ENCODE data around the gene SP6. TPM values are rescaled to one million over a fixed set of nuclear protein-coding genes. Genes with fewer than 3 reads are reported as not detected.

SP6 gene
- total RNA-seq, 3 donors from 2014 or later, result 2.0 to 11.6 (median 4.7) TPM

- no peak for TF ChIP-seq CTCF (IDR thresholded peaks at IDR 0.05)
- H3K9me3 ChIP-seq, result no peaks in the 10 kb centered on the region
- peaks cover 4% of the 10 kb centered on the region for H3K36me3 ChIP-seq (ENCODE audit: low read depth)
- no peak overlapping the region for H3K4me3 ChIP-seq
- ATAC-seq (no peak), DNase-seq (no peak)
- intact Hi-C loops (cut with DNase I, micrococcal nuclease), result no loop called here
- H3K4me1 ChIP-seq (ENCODE audit: low read depth), result peaks cover 17% of the 10 kb centered on the region
These were observed 44.1 kb downstream of the SP6 start for GRCh38 chr17:47806913-47807255.

- ATAC-seq (no peak), DNase-seq (no peak)
- Histone ChIP-seq H3K9me3 (no peaks in the 10 kb centered on the region), H3K4me1 (ENCODE audit: low read depth) (peaks cover 11% of the 10 kb centered on the region), H3K36me3 (ENCODE audit: low read depth) (peaks cover 4% of the 10 kb centered on the region), H3K4me3 (no peak overlapping the region)
- TF ChIP-seq CTCF (IDR thresholded peaks at IDR 0.05), result no peak
- intact Hi-C loops (cut with DNase I, micrococcal nuclease), result no loop called here
These were observed 44.7 kb downstream of the SP6 start for GRCh38 chr17:47806026-47806912.

- H3K9me3 ChIP-seq, result no peaks in the 10 kb centered on the region
- intact Hi-C loops (cut with DNase I, micrococcal nuclease), result no loop called here
- no peak overlapping the region for H3K4me3 ChIP-seq
- no peak for ATAC-seq
- DNase-seq, result no peak
- H3K4me1 ChIP-seq (ENCODE audit: low read depth), result no peaks in the 10 kb centered on the region
- peaks cover 4% of the 10 kb centered on the region for H3K36me3 ChIP-seq (ENCODE audit: low read depth)
- no peak for TF ChIP-seq CTCF (IDR thresholded peaks at IDR 0.05)
These were observed 46.5 kb downstream of the SP6 start for GRCh38 chr17:47804461-47804860.

GRCh38 chr17:47803751-47804150 lies 47.2 kb downstream of the SP6 start:
- peaks cover under 1% of the 10 kb centered on the region for H3K36me3 ChIP-seq (ENCODE audit: low read depth)
- no peaks in the 10 kb centered on the region for H3K9me3 ChIP-seq
- DNase-seq (no peak), ATAC-seq (no peak)
- intact Hi-C loops (cut with DNase I, micrococcal nuclease), result no loop called here
- H3K4me1 ChIP-seq (ENCODE audit: low read depth), result no peaks in the 10 kb centered on the region
- H3K4me3 ChIP-seq, result no peak overlapping the region
- TF ChIP-seq CTCF (IDR thresholded peaks at IDR 0.05), result no peak

- ATAC-seq, result no peak
- no peak for DNase-seq
- intact Hi-C loops (cut with DNase I, micrococcal nuclease), result no loop called here
- no peak overlapping the region for H3K4me3 ChIP-seq
- no peak for TF ChIP-seq CTCF (IDR thresholded peaks at IDR 0.05)
- no peaks in the 10 kb centered on the region for H3K9me3 ChIP-seq
- H3K4me1 ChIP-seq (ENCODE audit: low read depth), result no peaks in the 10 kb centered on the region
- H3K36me3 ChIP-seq (ENCODE audit: low read depth), result no peaks in the 10 kb centered on the region
These were observed 47.8 kb downstream of the SP6 start for GRCh38 chr17:47803201-47803600.

All from mucosa of descending colon (tissue), 3 donors.